Activated T-cell treated with anti-CD3 and anti-CD28 coated beads for 24 hours (primary cell): Measurements from ENCODE around the gene RPL18A.

Experiments used
- DNase-seq: peaks from one replicate; pipeline ENCODE4 v3.0.0-alpha.2; 2020; ENCODE audit warnings: low read depth

The RPL18A gene

DNA sequence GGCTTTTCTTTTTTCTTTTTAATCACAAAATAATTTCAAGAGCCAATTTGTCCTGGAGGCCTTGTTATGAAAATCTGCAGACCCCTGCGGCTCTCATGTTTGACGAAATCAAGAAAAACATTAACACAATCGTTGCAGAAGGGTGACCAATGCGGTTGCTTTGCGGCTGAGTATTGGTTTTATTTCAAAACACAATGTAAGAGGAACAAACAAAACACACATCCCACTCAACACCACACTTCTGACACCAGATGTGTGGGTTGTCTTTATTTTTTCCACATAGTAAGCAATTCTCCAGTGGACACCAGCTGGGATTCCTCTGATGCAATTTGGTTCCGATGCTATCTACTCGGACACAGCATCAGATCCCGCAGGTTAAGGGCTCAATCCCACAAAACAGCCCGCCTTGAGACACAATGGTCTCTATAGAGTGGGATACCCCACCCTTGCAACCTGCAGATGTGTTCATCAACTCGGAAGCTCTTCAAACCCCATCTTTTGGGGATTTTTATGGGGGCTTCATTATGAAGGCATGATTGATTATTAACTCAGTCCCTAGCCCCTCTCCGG is 51.2 kb downstream of the RPL18A start:
- no peak for DNase-seq
